CD4-positive, alpha-beta T cell treated with Interleukin-21 for 1 hour (primary cell): Measurements from ENCODE around the gene PLEKHO1.
"Not testable (repeated sequence)": the region's sequence is repeated elsewhere in the genome, so short reads cannot be mapped to it uniquely, and the experiment has no call there.

Experiments
- DNase-seq: peaks from one replicate; pipeline ENCODE4 v3.0.0-alpha.2; 2020

The PLEKHO1 gene

DNA sequence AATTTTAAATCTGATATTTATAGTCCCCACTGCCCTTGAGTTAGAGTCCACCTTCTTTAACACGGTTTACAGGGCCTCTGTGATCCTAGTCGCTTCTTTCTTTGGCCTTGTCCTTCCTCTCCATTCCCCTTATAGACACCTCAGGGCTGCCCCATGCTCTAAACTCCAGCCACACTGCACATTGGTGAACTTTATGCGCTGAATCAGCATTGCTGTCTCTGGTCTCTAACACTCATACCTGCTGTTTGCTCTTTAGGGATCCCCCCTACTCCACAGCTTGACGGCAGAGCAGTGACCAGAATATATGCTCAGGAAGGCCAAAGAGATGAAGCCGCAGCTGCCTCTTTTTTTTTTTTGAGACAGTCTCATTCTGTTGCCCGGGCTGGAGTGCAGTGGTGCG is 30.2 kb downstream of the PLEKHO1 start:
- DNase-seq: no peak

DNA sequence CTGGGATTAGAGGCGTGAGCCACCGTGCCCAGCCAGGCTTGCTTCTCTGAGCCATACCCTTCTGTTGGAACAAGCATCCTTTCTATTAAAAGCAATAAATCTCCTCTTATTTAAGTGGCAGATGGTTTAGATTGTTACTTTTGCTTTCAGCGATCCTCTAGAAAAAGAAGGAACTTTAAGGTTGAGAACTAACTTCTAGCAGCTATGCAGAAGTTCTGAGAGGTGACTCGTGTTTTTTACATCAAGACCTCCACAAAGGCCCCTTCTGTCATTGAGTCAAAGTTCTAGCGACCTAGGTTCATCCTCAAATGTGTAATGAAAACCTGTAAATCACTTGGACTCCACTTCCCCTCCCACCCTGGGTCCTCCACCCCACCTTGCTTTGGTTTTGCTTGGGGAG is 30.8 kb downstream of the PLEKHO1 start:
- no peak for DNase-seq

DNA sequence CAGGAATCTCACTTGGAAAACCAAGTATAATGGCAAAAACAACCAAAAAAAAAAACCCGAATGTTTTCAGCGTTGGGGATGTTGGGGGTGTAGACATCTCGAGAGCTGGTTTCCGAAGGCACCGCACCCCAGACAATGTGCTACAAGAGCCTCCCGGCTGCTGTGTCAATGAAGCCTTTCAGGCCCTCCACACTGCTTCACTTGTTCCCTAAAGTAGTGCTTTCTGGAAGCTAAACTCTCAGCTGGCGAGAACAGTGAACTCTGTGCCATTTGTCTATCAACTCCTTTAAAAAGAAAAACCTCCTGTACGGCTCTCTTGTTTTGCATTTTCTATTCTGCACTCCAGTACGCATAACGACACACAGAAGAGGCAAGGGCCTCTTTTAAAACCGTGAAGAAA is 32.5 kb downstream of the PLEKHO1 start:
- no peak for DNase-seq

- no peak for DNase-seq
These were observed 33.3 kb downstream of the PLEKHO1 start for GRCh38 chr1:150183061-150183460.

DNA sequence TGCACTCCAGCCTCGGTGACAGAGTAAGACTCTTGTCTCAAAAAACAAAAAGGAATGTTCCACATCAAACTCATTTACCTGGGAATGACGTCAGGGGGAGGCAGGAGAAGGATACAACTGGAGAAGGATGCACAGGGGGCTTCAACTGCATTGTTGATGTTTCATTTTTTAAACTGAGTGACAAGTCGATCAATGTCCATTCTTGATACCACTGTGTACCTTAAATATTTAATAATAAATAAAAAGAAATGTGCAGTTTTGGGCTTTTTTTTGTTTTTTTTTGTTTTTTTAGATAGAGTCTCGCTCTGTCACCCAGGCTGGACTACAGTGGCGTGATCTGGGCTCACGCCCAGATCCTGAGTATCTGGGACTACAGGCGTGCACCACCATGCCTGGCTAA is 35.8 kb downstream of the PLEKHO1 start:
- no peak for DNase-seq

GRCh38 chr1:150186438-150186788 is 36.7 kb downstream of the PLEKHO1 start:
- DNase-seq: not testable (repeated sequence)

DNA sequence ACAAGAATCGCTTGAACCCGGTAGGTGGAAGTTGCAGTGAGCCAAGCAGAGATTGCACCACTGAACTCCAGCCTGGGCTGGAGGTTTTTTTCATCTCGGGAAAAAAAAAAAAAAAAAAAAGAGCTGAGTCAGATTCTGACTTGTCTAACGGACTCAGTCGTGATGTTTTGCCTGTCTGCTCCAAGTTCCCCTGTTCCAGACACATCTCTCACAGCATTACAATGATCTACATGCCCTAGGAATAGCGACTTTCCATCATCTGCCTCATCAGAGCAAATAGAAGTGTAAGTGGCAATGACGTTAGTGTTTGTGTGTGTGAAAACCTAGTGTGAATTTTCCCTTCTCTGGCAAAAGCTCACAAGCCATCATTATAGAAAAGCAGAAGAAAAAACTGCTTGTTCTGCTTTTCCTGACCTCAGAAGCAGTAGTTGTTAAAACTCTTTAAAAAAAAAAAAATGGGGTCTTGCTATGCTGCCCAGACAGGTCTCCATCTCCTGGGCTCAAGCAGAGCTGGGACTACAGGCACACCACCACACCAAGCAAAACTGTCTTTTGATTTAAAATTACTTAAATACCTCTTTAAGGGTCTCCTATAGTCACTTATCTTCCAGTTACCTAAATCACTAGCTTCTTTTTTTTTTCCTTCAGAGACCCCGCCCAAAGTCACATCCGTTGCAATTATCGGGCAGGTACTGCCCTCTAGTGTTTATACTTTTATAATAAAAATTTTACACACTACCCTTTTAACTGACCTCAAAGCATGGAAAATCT is 37.3 kb downstream of the PLEKHO1 start:
- DNase-seq: peak; percentile 62

DNA sequence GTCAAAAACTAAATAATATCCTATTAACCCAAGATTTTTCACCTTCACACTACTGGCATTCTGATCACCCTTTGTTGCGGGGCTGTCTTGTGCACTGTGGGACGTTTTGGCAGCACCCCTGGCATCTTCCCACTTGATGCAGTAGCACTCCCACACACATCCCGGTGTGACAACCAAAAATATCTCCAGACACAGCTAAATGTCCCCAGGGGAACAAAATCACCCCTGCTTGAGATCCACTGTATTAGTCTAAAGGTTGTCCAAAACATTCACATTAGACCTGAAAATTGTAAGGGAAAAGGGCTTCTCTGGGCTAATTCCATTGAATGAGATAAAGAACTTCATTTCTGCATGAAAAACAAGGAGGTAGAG is 37.8 kb downstream of the PLEKHO1 start:
- no peak for DNase-seq

- DNase-seq: no peak
These were observed 42.3 kb downstream of the PLEKHO1 start for GRCh38 chr1:150192012-150192411.

DNA sequence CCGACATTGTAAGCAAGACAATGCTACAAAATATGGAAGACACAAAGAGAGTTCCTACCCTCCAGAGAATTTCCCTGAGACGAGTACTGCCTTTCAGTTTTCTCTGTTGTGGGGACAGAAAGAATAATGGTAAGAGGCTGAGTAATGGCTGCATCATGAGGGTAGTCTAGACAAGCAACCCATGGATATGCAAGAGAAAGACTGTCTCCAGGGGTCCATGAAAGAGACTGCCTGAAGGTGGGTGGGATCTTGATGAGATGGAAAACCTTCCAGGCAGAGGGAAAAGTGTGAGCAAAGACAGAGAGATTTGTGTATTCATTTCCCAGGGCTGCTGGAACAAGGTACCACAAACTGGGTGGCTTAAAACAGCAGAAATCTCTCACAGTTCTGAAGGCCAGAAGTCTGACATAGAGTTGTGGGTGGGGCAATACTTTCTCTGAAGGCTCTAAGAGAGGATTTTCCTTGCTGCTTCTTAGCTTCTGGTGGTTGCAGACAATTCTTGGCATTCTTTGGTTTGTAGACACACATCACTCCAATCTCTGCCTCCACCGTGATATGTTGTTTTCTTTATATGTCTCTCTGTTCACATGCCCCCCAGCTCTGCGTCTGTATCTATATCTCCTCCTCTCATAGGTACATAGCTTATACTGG is 44.8 kb downstream of the PLEKHO1 start:
- DNase-seq: no peak

DNA sequence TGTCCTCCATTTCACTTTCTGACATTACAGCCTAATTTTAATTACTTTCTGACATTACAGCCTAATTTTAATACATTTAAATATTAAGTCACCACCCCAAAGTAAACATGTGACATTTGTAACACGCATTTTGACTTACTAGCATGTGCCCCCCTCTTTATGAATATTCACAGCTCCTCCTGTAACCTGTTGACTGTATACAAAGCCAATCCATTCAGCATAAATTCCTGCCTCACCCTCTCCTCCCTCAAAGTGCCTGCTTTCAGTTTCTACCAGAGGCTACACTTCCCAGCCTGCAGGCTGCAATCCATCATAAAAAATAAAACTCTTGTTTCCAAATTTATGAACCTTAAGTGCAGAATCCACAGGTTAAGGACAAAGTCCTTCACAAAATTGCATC is 46.7 kb downstream of the PLEKHO1 start:
- DNase-seq: no peak

- DNase-seq: no peak
These were observed 57.7 kb downstream of the PLEKHO1 start for GRCh38 chr1:150207281-150207971.

DNA sequence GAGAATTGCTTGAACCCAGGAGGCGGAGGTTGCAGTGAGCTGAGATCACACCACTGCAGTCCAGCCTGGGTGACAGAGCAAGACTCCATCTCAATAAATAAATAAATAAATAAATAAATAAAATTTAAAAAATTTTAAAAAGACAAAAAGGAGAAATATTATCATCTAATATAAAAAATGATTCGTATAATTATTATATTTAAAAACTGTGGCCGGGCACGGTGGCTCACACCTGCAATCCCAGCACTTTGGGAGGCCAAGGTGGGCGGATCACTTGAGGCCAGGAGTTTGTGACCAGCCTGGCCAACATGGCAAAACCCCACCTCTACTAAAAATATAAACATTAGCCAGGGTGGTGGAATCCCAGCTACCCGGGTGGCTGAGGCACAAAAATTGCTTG is 58.7 kb downstream of the PLEKHO1 start:
- DNase-seq: not testable (repeated sequence)
